ENCODE measurements around the gene ACTR1B.
"Not testable (repeated sequence)": the region's sequence is repeated elsewhere in the genome, so short reads cannot be mapped to it uniquely, and the experiment has no call there.

ACTR1B gene

GRCh38 chr2:97673915-97674283 lies 10.1 kb upstream of the ACTR1B start:
- no peak for DNase-seq
- TF ChIP-seq GATA1 (IDR thresholded peaks at IDR 0.05; ENCODE audit: low read depth, low read length) (no peak), POLR2A (IDR thresholded peaks at IDR 0.05; ENCODE audit: low read length) (no peak)

GRCh38 chr2:97673182-97673914 lies 9.5 kb upstream of the ACTR1B start:
- DNase-seq = peak in 1 of 2 experiments; percentile 53
- TF ChIP-seq GATA1 (IDR thresholded peaks at IDR 0.05; ENCODE audit: low read depth, low read length) = no peak
- no peak for TF ChIP-seq POLR2A (IDR thresholded peaks at IDR 0.05; ENCODE audit: low read length)

DNA sequence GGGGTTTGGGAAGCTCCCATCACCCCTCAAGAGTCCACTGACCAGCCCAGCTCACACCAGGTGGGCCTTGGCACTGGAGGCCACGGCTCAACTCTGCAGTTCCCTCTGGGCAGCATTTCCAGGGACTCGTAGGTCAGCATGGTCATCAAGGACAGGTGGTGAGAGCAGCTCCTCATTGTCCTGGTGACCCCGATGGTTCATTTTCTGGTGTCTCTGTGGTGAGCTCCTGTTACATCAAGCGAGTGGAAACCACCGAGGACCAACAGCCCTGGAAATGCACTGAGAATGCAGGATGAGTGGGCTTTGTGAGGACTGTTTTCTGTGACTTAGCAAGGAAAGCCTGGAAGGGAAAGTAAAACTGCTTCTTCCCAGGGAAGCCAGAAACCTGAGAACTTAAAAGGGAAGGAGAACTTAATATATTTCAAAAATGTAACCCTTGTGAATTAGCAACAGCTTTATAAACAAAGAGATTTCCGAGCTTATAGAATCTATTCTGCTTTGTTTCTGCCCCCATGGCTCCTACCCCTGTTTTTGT lies 8.8 kb upstream of the ACTR1B start:
- not testable (repeated sequence) for DNase-seq

DNA sequence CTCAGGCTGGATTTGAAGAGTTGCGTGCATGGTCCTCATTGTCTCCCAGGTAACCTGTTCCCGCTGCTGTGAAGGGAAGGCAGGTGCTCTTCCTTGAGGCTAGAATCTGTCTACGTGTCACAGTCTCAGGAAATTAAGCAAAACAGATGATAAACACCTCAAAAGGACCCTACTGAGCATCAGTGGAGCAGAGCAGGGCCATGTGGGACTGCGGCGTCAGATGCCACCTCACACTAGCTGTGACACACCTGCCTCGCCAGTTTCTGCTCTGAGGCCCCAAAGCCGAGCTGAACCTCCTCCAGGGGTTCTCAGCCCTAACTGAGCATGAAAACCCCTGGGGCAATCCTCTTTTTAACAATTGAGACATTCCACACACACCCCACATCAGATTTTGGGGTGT lies 7.7 kb upstream of the ACTR1B start:
- no peak for TF ChIP-seq GATA1 (IDR thresholded peaks at IDR 0.05; ENCODE audit: low read depth, low read length)
- TF ChIP-seq POLR2A (IDR thresholded peaks at IDR 0.05; ENCODE audit: low read length) = no peak
- DNase-seq = no peak

- TF ChIP-seq GATA1 (IDR thresholded peaks at IDR 0.05; ENCODE audit: low read depth, low read length) (no peak), POLR2A (IDR thresholded peaks at IDR 0.05; ENCODE audit: low read length) (no peak)
- no peak for DNase-seq
These were observed 6.6 kb upstream of the ACTR1B start for GRCh38 chr2:97670471-97670870.

DNA sequence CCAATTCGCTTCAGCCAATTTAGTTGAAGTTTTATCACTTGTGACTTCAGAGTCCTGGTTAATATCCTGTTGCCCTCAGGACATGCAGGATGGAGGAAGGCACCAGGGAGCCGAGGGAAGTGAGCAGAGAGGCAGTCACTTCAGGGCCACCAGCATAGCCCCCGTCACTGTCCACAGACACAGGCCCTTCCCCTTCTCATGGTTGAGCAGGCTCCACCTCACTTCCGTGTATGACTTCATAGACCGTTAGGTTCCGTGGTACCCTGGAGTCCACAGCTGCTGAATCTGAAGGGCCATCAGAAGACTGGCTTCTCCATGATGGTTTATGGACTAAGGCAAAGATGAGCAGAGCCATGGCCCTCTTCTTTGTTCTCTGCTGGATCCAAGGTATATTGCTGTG lies 5.6 kb upstream of the ACTR1B start, which contains the start of gene C2orf92:
Gene C2orf92, plus strand, starts transcription at position 266 of the 400 bp plus-strand sequence. Its CDS starts 76 bp downstream, at position 342.
- DNase-seq = no peak
- TF ChIP-seq POLR2A (IDR thresholded peaks at IDR 0.05; ENCODE audit: low read length) = no peak
- TF ChIP-seq GATA1 (IDR thresholded peaks at IDR 0.05; ENCODE audit: low read depth, low read length) = no peak

DNA sequence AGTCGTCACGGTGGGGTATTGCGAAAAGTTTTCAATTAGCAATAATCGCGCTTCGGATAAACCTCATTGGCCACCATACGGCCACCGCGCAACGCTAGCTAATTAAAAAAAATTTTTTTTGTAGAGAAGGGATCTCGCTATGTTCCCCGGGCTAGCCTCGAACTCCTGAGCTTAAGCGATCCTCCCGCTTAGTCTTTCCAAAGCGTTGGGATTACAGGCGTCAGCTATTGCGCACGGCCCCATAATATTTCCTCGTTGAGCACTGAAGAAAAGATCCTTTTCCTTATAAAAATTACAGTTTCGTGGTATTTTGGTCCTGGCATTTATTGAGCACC lies 759 bp upstream of the ACTR1B start:
- peak in 1 of 2 experiments; percentile 80 for DNase-seq

DNA sequence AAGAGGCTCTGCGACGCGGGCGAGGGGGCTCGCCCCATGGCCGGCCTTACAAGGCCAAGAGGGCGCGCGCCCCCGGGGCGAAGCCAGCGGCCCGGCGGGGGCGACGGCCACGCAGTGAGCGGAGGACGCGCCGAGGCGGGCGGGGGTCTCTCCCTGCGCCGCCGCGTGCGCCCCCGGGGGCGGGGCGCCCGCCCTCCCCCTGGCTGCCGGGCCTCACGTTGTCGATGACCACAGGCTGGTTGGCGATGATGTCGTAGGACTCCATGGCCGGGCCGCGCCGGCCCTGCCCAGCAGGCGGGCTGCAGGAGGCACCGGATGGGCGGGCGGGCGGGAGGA lies 250 bp downstream of the ACTR1B start:
- TF ChIP-seq POLR2A (IDR thresholded peaks at IDR 0.05; ENCODE audit: low read length) = no peak
- no peak for TF ChIP-seq GATA1 (IDR thresholded peaks at IDR 0.05; ENCODE audit: low read depth, low read length)
- no peak for DNase-seq

More for the DNA sequence above, 759 bp upstream of the ACTR1B start:
- TF ChIP-seq GATA1 (IDR thresholded peaks at IDR 0.05; ENCODE audit: low read depth, low read length) = no peak
- TF ChIP-seq POLR2A (IDR thresholded peaks at IDR 0.05; ENCODE audit: low read length) = no peak

DNA sequence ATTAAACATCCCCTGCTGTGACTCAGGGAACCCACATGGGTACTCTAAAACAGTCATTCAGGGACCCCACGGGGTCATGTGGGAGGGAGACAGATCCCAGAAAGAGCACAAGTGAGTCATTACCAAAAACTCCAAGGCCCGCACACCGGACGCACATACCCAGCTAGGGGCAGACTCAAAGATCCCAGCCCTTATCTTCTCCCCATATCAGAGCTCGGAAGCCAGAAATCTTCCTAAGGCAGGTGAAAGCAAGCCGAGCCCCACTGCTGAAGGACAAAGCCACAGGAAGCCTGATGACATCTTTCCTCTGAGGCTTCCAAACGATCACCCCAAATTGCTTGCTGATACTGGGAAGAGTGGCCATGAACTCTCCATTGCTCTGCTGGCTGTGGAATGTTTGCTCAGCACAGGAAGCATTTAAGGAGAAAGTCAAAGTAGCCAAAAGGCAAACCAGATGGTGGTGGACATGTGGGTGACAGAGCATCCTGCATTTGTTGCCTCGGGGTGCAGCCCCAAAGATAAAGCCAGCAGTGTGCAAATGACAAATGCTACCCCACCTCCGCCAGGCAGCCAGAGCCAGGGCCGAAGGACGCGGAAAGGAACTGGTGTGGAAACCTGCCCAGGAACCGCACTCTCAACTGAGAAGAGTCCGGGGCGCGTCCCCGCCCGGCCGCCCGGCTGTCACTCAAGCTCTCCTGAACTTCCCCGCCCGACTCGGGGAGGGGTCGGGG lies 784 bp downstream of the ACTR1B start:
- no peak for TF ChIP-seq GATA1 (IDR thresholded peaks at IDR 0.05; ENCODE audit: low read depth, low read length)
- TF ChIP-seq POLR2A (IDR thresholded peaks at IDR 0.05; ENCODE audit: low read length) = no peak
- DNase-seq = peak; percentile 80 to 83

DNA sequence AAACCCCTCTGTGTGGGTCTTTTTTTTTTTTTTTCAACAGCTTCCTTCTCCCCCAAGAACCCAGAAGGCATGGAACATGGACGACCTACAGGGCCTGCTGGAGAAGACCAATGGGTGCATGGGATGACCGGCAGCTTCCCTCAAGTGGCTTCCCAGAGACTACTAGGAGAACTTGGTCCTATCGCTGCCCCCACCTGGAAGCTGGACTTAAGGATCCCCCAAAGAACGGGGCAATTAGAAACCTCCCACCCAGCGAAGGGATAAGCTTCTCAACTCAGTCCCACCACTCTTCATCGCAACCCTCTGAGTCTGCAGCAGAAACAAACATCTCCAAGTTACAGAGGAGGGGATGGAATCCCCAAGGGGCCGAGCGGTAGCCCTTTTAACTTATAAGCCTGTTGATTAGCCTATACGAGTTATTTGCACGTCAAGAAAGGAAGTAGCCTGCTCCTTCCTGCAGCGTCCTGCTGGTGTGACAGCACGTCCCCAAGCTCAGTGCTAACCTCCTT lies 1.4 kb downstream of the ACTR1B start:
- no peak for DNase-seq
- TF ChIP-seq GATA1 (IDR thresholded peaks at IDR 0.05; ENCODE audit: low read depth, low read length) (no peak), POLR2A (IDR thresholded peaks at IDR 0.05; ENCODE audit: low read length) (no peak)

GRCh38 chr2:97661927-97662326 lies 1.9 kb downstream of the ACTR1B start:
- DNase-seq = no peak
- no peak for TF ChIP-seq GATA1 (IDR thresholded peaks at IDR 0.05; ENCODE audit: low read depth, low read length)
- TF ChIP-seq POLR2A (IDR thresholded peaks at IDR 0.05; ENCODE audit: low read length) = no peak

DNA sequence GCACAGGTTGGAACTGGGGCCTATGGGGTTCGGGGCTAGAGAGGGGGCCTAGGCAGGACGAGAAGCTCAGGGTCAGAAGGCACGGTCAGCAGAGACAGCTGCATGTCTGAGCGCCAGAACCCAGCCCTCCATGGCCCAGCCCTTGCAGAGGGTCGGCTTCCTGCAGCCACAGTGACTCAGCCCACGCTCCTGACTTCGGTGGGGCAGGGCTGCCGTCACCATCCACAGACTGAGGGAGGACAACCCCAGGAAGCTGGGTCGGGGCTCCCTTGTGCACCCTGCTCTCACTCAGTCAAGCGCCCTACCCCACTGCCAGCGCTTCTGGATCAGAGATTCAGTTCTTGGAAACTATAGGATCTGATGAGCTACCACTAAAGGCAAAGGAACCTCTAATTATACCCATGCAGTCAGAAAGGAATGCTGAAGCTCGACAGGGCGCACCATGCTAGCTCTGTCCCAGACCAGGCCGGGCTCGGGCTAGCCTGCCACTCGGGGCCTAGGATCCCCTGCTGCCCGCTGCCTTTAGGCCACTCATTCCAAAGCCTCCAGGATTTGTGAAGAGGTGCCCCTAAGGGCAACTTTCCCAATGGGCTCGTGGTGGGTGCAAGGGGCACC lies 3.0 kb downstream of the ACTR1B start:
- no peak for DNase-seq

GRCh38 chr2:97660044-97660774 lies 3.6 kb downstream of the ACTR1B start:
- no peak for DNase-seq
- no peak for TF ChIP-seq GATA1 (IDR thresholded peaks at IDR 0.05; ENCODE audit: low read depth, low read length)

More for the DNA sequence above, 3.0 kb downstream of the ACTR1B start:
- TF ChIP-seq POLR2A (IDR thresholded peaks at IDR 0.05; ENCODE audit: low read length) (no peak), GATA1 (IDR thresholded peaks at IDR 0.05; ENCODE audit: low read depth, low read length) (no peak)
